C4-2B (cell line): ENCODE data around the gene SMYD5.

Experiments
- ZFX ChIP-seq: fragments of 450-650 bp; IDR thresholded peaks from 2 replicates; pipeline ENCODE4 v1.6.1; 2017
- TF ChIP-seq, protein P1 (sequence below): fragments of 450-650 bp; conservative IDR thresholded peaks from 2 replicates; pipeline ENCODE4 v1.5.1; 2017; ENCODE audit warnings: mild to moderate bottlenecking

DNA sequence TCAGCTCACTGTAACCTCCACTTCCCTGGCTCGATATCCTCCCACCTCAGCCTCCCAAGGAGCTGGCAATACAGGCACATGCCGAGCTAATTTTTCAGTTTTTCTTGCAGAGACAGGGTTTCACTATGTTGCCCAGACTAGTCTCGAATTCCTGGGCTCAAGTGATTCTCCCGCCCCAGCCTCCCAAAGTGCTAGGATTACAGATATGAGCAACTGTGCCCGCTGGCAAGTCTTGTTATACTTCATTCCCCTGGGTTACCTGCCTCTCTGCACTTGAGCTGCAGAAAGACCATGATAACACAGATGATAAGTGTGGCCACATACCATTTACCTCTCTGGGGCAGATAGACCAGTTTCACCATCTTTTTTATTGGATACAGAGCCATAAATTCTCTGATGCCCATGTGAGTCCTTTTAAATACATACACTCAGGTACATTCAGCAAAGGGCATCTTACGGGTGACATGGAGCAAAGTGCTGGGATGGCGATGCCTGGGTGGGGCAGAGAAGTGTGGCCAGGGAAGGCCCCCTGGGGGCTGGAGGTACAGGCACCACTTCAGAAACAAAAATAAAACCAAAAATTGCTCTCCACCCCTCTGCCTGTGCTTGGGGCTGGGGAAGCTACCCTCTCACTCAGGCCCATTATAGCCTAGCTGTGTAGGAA lies 40.4 kb downstream of the SMYD5 start:
- TF ChIP-seq, protein P1, sequence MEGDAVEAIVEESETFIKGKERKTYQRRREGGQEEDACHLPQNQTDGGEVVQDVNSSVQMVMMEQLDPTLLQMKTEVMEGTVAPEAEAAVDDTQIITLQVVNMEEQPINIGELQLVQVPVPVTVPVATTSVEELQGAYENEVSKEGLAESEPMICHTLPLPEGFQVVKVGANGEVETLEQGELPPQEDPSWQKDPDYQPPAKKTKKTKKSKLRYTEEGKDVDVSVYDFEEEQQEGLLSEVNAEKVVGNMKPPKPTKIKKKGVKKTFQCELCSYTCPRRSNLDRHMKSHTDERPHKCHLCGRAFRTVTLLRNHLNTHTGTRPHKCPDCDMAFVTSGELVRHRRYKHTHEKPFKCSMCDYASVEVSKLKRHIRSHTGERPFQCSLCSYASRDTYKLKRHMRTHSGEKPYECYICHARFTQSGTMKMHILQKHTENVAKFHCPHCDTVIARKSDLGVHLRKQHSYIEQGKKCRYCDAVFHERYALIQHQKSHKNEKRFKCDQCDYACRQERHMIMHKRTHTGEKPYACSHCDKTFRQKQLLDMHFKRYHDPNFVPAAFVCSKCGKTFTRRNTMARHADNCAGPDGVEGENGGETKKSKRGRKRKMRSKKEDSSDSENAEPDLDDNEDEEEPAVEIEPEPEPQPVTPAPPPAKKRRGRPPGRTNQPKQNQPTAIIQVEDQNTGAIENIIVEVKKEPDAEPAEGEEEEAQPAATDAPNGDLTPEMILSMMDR: no peak
- no peak for TF ChIP-seq ZFX
